H1 (cell line): Measurements from ENCODE around the gene UBE4B. TPM values are rescaled to one million over a fixed set of nuclear protein-coding genes. Genes with fewer than 3 reads are reported as not detected.

Source experiments
- ATF2 ChIP-seq: IDR thresholded peaks from 2 replicates; pipeline ENCODE4 v1.6.1; 2012; ENCODE audit warnings: low read length, inconsistent platforms
- CHD1 ChIP-seq: IDR thresholded peaks from 2 replicates; pipeline ENCODE4 v1.6.1; 2012; ENCODE audit warnings: low read depth, low read length, improper control_type of control experiment
- CTCF ChIP-seq, 3 experiments: IDR thresholded peaks; 1 replicate in 2 of 3; 2 replicates in 1 of 3; pipeline versions ENCODE4 v1.5.1 to v1.6.1; 2011; ENCODE audit warnings: low read length in 3 of 3, mild to moderate bottlenecking in 3 of 3, inconsistent platforms in 2 of 3, low read depth in 1 of 3, moderate library complexity in 1 of 3; ENCODE audit not compliant: insufficient read depth in 1 of 3; ENCODE audit errors: control extremely low read depth in 1 of 3
- FOSL1 ChIP-seq: IDR thresholded peaks from 2 replicates; pipeline ENCODE4 v1.6.1; 2011; ENCODE audit warnings: mild to moderate bottlenecking, low read depth, low read length, moderate library complexity; ENCODE audit not compliant: insufficient read depth
- GTF2F1 ChIP-seq: IDR thresholded peaks from 2 replicates; pipeline ENCODE4 v1.6.1; 2012; ENCODE audit warnings: low read depth, low read length, improper control_type of control experiment, borderline replicate concordance
- MAFK ChIP-seq: IDR thresholded peaks from 2 replicates; pipeline ENCODE4 v1.6.1; 2012; ENCODE audit warnings: low read depth, mild to moderate bottlenecking, improper control_type of control experiment, low read length
- PHF8 ChIP-seq: fragments of 200-600 bp; sonication (generic); conservative IDR thresholded peaks from 2 replicates; pipeline ENCODE4 v1.7.1; 2012; ENCODE audit warnings: low read depth, mild to moderate bottlenecking, inconsistent platforms, low read length, moderate library complexity
- polyA plus RNA-seq, 7 experiments: library from polyadenylated mRNA; depleted of rRNA in 3 of 7; stranded (reverse) in 5 of 7; unstranded in 2 of 7; fragments of >200 nt in 5 of 7; fragments of 200-250 nt in 2 of 7; gene quantifications; 1 replicate in 5 of 7; 2 replicates in 1 of 7; 4 replicates in 1 of 7; pipeline versions ENCODE4 v1.2.1 to v1.2.3, GENCODE V29; 2011 to 2013; ENCODE audit warnings: missing spikeins in 2 of 7, mixed read lengths in 2 of 7
- total RNA-seq: library from RNA; stranded (reverse); fragmentation: NEBNext Ultra II Directional; extraction: Animal tissue kit (Norgen Biotek cat#: 25700); gene quantifications from 2 replicates; pipeline ENCODE4 v1.2.1, GENCODE V29; 2021

UBE4B gene
- total and polyA plus RNA-seq, 2 of the 8 experiments (the other 6 are each of a cell fraction or from before 2014, with no cell fraction given): 24.5 to 90.1 TPM

DNA sequence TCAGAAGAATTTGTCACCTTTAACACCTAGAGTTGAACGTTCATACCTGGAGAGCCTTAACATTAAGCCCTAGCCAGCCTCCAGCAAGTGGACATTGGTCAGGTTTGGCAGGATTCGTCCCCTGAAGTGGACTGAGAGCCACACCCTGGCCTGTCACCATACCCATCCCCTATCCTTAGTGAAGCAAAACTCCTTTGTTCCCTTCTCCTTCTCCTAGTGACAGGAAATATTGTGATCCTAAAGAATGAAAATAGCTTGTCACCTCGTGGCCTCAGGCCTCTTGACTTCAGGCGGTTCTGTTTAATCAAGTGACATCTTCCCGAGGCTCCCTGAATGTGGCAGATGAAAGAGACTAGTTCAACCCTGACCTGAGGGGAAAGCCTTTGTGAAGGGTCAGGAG is 52.3 kb downstream of the UBE4B start (continued):
- no peak for TF ChIP-seq MAFK
- no peak for TF ChIP-seq FOSL1
- no peak for TF ChIP-seq GTF2F1
- TF ChIP-seq ATF2: no peak
- no peak for TF ChIP-seq CHD1
- TF ChIP-seq CTCF (IDR thresholded peaks at IDR 0.05; ENCODE audit: control extremely low read depth in 1 of 3, insufficient read depth in 1 of 3, low read depth in 1 of 3, low read length in 3 of 3): no peak
- no peak for TF ChIP-seq PHF8
